HT-29 (cell line): ENCODE results near the gene ACSL6. TPM values are rescaled to one million over a fixed set of nuclear protein-coding genes. Genes with fewer than 3 reads are reported as not detected.

Source experiments
- DNase-seq: peaks from one replicate; pipeline ENCODE4 v3.0.0-alpha.2; 2015; ENCODE audit warnings: low spot score
- total RNA-seq: library from RNA; depleted of rRNA; stranded (reverse); fragments of >200 nt; shearing (Covaris generic); gene quantifications from 2 replicates; pipeline ENCODE4 v1.2.3, GENCODE V29; 2014; rRNA removed

ACSL6 gene, protein sequence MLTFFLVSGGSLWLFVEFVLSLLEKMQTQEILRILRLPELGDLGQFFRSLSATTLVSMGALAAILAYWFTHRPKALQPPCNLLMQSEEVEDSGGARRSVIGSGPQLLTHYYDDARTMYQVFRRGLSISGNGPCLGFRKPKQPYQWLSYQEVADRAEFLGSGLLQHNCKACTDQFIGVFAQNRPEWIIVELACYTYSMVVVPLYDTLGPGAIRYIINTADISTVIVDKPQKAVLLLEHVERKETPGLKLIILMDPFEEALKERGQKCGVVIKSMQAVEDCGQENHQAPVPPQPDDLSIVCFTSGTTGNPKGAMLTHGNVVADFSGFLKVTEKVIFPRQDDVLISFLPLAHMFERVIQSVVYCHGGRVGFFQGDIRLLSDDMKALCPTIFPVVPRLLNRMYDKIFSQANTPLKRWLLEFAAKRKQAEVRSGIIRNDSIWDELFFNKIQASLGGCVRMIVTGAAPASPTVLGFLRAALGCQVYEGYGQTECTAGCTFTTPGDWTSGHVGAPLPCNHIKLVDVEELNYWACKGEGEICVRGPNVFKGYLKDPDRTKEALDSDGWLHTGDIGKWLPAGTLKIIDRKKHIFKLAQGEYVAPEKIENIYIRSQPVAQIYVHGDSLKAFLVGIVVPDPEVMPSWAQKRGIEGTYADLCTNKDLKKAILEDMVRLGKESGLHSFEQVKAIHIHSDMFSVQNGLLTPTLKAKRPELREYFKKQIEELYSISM
- not detected in 2 replicates for total RNA-seq

DNA sequence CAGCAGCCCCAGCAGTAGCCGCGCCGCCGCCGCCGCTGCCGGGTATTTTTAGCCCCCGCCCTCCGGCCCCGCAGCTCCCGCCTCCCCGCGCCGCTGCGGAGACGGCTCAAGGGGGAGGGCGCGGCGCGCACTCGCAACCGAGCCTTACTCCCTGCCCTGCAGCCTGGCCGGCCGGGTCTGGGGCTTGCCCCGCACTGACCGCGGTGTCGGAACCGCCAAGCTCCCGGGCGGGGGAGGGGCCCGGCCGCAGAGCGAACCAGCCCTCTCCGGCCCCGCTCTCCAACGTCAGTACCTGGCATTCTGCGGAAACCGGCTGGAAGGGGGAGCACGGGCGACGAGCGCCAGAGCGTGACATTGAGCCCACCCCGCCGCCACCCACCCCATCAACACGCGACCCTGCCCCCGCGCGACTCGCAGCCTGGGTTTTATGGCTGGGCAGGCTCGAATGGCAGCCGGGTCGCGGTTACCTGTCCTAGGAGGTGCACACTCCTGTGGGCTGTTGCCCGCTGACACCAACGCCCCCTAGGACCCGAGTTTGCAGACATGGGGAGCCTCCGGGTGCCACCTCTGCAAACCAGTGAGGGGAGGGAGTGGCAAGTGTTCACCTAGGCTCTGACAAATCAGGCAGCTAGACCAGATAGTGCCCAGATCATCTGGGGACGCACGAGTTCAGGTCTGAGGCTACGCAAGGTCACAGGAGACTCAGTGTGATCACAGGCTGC, at the start of gene ACSL6:
ACSL6 (minus strand) TSS at position 37 of the 722 bp plus-strand sequence. CDS start 105 bp downstream, outside the sequence.
- no peak for DNase-seq

DNA sequence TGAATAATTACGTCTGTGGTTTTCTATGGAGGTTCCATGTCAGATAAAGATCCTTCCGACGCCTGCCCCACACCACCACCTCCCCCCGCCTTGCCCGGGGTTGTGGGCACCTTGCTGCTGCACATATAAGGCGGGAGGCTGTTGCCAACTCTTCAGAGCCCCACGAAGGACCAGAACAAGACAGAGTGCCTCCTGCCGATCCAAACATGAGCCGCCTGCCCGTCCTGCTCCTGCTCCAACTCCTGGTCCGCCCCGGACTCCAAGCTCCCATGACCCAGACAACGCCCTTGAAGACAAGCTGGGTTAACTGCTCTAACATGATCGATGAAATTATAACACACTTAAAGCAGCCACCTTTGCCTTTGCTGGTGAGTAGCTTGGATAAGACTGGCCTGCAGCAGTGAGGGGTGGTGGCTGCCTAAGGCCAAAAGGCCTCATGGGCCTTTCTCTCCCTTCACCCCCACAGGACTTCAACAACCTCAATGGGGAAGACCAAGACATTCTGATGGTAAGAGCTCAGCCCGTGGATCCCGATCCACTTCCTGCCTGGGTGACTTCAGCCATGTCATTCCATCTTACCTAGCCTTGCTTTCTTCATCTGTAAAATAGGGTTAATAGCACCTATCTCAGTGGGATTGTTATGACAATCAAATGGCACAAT, 49.2 kb upstream of the ACSL6 start, which contains the start of gene IL3:
IL3 (plus strand) TSS at position 155 of the 661 bp plus-strand sequence; CDS start at position 207, 52 bp downstream.
- DNase-seq: no peak

DNA sequence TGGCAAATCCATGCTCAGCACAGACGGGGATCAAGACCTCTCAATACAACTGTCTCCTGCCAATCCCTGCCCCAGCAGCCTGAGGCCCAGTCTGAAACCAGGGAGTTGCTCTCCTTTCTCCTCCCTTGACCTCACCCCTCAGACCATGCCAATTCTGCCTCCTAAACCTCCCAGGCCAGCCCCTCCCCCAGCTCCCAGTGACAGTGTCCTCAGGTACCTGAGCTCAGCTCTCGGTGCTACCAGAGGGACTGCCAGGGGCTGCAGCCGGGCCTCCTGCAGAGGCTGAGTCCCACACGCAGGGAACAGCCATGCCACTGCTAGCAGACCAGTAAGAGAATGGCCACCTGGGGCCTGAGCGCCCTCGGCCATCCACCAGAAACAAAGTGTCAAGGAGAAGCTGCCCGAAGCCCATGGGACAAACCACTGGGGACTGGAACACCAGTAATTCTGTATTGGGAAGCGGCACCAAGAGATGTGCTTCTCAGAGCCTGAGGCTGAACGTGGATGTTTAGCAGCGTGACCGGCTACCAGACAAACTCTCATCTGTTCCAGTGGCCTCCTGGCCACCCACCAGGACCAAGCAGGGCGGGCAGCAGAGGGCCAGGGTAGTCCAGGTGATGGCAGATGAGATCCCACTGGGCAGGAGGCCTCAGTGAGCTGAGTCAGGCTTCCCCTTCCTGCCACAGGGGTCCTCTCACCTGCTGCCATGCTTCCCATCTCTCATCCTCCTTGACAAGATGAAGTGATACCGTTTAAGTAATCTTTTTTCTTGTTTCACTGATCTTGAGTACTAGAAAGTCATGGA, 48.4 kb upstream of the ACSL6 start:
- DNase-seq: no peak

DNA sequence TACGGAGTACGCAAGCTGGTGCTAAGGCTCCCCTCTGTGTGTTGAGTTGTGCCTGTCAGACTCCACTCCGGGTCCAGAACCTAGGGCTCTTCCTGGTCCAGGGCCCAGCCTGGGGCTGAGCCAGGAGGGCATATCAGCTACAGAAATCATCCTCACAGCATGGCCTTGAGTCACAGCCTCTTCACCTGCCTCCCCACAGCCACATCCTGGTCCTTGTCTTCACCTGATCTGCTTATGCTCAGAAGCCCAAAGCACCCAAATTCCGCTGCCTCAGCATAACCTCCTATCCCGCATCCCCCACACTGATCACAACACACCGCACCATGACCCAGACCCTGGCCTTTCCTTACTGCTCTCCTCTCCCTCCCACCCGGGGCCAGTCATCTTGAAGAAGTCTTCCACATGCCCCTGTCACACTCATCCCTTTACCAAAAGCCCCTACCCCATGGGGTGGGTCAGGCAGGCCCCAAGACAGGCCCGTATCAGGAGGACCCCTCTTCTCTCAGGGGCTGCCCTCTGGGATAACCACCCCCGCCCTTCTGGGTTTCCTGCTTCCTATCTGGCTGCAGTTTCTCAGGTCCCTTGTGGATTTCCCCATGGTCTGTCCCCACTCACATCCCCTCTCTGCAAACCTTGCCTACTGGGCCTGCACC, 47.7 kb upstream of the ACSL6 start:
- no peak for DNase-seq

DNA sequence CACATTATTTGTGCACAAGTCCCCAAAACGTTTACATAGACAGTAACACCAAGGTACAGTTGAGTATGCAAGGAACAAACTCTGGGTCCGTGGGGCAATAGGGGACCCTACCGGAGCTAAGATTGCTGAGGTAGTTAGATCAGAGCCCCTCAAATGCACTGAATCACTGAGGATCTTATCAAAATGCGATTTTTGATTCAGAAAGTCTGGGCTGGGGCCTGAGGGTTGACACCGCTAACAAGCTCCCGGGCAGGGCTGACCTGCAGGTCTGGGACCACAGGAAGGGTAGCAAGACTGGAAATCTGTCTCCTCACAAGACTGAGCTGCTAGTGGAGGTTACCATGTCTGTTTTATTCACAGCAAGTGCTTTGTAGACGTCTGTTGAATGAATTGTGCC, 47.2 kb upstream of the ACSL6 start:
- no peak for DNase-seq

DNA sequence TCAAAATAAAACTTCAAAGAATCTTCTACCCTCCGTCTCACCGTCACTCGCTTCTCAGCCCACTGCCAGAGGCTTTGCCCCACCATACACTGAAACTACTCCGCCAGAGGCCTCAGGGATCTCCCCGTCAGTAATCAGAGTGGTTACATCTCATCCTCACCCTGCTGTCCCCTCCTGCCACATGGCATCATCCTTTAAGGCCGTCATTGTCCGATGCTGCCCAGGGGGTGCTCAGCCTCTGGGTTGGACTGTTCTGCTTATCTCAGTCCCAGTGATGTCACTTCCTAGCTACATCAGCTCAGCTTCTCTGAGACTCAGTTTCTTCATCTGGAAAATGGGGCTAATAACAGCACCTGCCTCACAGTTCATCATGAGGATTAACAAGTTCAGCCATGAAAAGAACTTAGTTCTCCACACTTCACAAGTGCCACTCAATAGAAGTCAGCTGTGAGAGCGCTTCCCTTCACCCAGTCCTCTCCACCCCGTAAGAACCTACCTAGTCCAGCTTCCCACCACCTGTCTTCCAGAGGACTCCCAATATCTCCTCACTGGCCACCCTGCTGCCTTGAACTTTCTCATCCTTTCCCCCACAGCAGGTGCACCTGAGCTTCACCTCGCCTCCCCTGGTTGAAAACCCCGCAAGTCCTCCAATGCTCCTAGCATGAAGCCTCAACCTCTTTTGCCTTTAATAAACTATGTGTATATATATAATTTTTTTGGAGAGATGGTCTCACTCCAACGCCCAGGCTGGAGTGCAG, 46.2 kb upstream of the ACSL6 start:
- no peak for DNase-seq

DNA sequence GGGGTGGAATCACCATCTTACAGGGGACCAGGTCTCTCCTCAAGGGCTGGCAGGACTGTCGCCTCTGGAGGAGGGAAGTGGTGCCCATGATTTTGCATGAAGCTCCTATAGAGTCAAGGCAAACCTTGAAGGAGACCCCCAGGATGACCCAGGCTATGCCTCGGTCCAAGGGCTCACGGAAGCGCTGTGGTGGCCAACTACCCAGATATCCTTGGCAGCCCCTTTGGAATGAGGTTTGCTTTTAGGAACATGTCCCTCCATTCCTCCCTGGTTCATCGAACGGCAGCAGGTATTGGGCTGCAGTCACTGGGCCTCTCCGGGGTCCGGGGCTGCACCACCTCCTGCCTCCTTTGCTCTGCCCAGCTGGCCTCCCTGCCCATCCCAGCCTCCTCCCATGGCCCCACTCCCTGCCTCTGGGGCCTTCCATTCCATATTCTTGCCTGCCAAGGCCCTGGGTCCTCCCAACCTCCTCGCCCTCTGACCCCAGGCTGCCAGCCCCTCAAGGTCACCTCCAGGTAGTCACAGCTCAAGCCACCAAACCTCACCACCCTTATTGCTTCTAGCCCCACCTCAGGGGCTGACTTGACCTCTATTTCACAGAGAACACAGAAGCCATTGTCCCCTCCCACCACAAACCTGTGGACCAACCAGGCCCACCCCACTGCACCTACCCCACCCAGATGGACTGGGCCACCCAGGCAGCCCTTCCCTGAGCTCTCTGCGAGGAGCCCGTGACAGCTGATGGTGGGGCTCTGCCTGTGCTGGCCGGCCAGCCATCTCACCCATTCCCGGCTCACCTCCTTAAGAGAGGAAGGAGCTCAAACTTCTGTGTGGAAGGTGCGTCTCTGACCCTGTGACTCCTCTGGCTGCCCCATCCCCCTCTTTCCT, 45.4 kb upstream of the ACSL6 start:
- DNase-seq: no peak

DNA sequence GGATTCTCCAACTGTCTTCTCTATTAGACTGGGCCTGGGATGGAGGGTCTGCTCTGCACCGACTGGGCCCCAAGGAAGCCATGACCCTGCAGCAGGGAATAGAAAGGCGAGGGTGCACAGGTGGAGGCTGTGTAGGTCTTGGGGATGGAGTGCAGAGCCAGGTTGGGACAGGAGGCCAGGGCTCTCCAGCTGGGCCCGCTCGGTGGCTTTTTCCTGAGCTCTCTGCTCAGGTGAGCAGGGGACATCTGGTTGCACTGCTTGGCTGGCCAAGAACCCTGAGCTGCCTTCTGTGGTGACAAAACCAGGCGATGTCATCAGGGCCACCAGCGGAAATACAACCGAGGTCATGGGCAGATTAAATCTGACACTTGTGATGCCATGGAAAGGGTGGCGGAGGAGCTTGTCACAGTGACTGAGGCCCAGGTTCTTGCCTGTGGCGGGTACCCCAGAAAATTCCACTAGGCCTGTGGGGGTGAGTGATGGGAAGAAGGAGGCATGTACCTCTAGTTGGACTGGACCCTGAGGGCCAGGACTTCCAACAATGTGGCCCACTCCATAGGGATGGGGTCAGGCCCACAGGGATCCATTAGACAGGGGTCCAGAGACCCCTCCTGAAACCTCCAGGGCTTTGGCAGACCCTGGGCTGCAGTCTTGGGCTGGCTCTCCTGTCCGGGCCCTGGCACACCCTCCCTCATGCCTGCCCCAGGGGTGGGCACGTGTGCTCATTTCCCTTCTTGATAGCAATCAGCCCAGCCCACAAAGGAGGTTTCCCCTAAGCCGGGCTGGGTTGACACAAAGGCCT, 44.6 kb upstream of the ACSL6 start:
- DNase-seq: no peak

DNA sequence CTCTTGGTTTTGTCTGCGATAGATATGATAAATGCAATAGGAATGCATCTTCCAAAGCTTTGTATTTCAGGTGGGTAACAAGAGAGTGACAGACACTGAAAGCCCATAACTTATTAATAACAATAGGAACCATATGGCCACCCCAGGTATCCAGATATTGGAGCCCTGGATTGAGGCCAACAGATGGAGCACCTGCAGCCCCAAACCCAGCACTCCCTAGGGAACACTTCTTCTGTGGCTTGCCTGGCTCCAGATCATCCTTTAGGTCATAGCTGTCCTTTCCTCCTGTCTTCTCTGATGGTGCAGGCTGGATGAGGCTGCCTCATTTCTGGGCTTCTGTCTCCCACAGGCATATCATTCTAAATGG, 44.0 kb upstream of the ACSL6 start:
- no peak for DNase-seq

DNA sequence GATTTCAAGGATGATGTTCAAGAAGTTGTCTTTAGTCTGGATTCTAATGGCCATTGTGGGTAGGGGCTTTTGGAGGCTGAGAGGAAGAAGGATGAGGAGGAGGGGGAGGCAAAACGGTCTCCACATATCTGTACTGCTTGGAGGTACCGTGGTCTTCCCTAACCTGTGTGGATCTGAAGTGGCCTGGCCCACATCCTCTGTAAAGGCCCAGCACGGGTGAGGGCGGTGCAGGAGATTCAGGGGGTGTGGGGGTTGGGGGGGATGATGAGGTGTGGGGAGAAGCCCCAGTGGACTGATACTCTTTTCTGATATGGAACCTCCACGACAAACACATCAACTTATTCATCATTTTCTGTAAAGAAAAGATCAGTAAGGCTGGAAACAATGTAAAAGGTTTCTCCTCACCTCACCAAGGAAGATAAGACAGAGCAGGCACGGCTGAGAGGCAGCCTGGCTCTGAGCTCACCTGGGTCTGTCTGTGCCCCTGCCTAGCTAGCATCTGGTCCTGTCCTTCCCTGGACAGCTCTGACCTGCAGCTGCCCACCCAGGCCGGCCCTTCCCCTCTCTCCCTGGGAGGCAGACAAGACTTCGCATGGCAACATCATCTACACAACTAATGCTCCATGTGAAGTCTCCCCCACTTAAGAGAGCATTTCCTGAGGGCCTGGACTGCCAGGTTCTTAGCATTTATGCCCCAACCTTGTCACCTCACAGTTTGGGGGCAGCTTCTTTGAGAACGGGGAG, 43.4 kb upstream of the ACSL6 start:
- no peak for DNase-seq

DNA sequence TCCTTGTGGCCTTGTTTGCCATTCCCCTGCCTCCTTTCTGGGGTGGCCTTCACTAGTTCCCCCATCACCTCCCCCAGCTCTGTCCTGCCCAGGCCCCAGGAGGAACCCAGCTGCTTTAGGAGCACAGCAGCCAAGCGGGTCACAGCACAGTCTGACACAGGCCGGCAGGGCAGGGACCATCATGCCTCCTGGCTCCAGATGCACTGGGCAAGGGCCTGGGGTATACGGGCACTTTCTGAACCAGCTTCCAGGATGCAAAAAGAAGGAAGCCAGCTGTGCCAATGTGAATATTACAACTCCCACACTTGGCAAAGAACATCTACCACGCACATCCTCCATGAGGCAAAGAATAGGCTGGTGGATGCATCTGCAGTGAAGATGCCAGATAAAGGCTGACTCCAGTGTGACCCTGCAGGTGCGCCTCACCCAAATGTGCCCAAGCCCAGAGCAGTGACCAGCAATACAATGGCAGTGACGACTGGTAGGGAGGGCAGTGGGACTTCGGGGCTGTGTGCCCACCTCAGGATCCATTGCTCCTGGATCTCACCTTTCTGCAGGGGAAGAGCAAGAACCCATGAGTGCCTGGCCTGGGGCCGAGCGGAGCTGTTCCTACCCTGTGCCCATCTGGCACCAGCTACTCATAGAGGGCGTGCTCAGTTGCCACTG, 42.7 kb upstream of the ACSL6 start:
- DNase-seq: no peak

DNA sequence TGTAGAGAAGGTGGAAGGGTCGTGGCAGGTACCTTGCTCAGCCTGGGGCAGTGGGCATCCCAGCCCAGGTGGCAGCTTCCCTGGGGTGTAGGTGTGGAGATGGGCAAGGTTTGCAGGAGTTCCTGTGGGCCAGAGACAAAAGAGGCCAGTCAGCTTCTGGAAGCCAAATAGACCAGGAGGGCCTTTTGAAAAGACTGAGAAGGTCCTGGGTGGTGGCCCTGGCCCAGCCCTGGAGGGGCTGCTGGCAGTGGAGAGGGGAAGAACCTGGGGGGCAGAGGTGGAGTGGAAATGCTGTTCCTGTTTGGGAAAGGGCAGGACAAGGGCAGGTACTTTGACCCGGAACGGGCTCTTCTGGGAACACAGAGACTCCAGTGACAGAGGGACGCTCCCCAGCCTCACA, 42.0 kb upstream of the ACSL6 start:
- no peak for DNase-seq

DNA sequence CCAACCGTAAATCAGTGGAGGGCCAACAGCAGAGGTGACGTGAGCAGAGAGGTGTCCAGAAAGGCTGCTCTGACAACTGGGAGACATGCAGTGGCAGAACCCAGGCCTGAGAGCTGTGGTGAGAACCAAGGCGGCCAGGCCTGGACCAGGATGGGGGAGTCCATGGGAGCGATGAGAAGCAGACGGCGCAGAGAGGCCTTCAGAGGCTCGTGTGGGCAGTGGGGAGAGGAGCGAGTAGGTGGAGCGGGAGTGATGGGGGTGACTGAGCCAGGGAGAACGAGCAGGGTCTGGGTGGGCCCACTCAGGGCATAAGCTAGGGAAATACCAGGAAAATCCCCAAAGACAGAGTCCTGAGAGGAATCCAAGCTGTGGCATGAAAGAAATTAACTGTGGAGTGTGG, 41.1 kb upstream of the ACSL6 start:
- DNase-seq: no peak

DNA sequence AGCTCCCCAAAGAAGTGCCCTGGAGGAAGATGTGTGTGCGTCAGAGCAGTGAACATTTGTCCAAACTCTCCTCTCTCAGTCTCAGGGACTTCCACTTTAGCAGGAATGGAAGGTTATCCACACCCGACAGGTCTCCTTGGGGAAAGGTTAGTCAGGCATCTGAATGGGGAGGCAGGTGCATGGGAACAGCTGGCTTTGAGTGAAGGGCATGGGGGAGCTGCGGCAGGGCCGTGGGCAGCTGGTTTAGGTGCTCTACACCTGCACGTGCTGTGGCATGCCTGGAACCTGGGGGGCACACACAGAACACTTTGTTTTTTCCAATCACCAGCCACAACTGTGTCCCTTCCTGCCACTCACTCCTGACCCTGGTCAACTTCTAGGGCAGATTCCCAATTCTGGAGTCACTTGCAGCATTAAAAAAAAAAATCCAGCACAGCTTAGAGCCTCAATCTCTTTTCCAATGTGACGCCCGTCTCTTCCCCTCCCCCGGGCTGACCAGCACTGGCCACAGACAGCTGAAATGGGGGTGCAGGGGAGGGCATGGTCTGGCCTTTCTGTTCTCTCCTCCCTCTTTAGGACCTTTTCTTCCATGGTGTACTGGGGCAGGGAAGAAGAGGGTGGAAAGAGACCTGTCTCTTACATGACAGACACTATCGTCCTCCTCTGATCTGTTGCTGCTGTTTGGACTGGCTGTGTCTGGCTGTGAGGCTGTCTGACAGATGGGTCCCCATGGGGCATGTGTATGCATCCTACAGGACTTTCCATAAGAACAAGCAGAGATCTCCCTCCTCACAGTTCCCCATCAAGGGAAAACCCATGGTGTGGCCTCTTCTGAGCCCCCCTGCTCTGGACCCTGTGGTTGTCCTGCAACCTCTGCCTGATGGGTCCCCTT, 39.4 kb upstream of the ACSL6 start:
- DNase-seq: no peak

DNA sequence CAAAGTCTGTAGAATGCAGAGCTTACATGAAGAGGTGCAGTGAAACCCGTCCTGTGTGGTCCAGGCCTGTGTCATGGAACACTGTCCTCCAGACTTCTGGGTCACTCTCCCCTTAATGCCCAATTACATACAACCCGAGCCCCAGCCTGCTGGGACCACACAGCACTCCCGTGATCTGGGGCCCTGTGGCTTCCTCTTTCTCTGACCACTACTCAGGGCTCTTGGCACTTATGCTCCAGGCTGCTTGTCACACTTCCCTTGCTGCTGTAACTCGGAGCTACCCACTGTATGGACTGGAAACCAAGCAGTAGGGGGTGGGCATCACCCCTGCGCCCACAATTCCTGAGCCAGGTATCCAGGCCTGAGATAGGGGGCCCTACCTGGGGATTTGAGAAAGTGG, 38.7 kb upstream of the ACSL6 start:
- DNase-seq: no peak
